ENCODE measurements around the gene MMP28.
"Not testable (repeated sequence)": the region's sequence is repeated elsewhere in the genome, so short reads cannot be mapped to it uniquely, and the experiment has no call there.

Gene MMP28

GRCh38 chr17:35765756-35766488 lies 29.5 kb downstream of the MMP28 start:
- DNase-seq (ENCODE audit: low read depth in 2 of 2): no peak

- no peak for DNase-seq (ENCODE audit: low read depth in 2 of 2)
Observed at GRCh38 chr17:35765086-35765710, 30.2 kb downstream of the MMP28 start.

DNA sequence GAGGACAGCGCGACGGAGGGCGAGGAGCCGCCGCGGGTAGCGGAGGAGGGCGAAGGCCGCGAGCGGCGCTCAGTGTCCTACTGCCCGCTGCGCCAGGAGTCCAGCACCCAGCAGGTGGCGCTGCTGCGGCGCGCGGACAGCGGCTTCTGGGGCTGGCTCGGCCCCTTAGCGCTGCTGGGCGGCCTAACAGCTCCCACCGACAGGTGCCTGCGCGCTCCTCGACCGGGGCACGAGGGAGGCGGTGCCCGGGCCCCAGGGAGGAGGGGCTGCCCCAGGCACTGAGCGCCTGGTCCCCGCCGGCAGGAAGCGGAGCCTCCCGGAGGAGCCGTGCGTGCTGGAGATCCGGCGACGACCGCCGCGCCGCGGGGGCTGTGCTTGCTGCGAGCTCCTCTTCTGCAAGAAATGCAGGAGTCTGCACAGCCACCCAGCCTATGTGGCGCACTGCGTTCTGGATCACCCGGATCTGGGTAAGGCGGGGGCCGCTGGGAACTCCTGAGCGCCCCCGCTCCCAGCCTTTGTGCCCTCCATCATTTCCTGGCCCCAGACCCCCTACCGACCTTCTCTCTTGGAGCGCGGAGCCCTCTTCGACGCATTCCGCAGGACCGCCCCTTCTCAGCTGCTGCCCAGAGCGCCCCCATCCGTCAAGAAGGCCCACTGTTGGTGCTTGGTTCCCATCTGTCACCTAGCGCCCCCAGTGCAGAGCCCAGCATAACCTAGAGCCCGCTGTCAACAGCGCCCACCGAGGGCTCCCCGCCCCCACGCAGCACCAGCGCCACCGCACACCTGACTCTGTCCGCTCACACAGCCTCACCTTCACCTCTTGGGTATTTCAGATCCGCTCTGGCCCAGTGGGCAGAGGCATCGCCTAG lies 31.1 kb downstream of the MMP28 start:
- DNase-seq (ENCODE audit: low read depth in 2 of 2): peak; percentile 67 to 71

DNA sequence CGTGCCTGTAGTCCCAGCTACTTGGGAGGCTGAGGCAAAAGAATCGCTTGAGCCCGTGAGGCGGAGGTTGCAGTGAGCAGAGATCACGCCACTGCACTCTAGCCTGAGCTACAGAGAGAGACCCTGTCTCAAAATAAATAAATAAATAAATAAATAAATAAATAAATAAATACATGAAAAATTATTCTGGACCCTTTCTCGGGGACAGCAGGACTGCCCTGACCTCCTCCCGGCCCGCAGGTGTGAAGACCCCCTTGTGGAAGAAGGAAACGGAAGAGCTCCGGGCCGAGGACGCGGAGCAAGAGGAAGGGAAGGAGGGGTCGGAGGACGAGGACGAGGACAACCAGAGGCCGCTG lies 31.7 kb downstream of the MMP28 start:
- no peak for DNase-seq (ENCODE audit: low read depth in 2 of 2)

GRCh38 chr17:35761601-35762000 lies 33.8 kb downstream of the MMP28 start:
- no peak for DNase-seq (ENCODE audit: low read depth in 2 of 2)

- DNase-seq (ENCODE audit: low read depth in 2 of 2): no peak
Observed at GRCh38 chr17:35760587-35760986, 34.9 kb downstream of the MMP28 start, which contains the start of gene C17orf50. TSS of gene C17orf50 (plus strand) at chr17:35760887. CDS start at chr17:35760942, 55 bp downstream.

DNA sequence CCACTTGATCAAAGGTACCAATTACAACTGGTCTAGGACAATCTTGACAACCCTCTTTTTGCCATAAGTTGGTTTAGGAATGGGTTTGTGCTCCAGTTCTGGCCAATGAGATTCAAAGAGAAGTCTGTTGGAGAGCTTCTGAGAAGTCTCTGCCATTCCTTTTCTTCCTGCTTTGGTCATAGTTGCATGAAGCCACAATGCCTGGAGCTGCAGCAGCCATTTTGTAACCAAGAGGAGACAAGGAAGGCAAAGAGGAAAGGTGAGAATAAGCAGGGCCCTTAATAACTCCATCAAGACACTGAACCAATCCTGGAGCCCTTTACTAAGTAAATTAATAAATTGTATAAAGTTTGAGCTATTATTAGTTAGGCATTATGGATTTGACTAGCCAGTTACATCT lies 38.2 kb downstream of the MMP28 start:
- DNase-seq (ENCODE audit: low read depth in 2 of 2): no peak

DNA sequence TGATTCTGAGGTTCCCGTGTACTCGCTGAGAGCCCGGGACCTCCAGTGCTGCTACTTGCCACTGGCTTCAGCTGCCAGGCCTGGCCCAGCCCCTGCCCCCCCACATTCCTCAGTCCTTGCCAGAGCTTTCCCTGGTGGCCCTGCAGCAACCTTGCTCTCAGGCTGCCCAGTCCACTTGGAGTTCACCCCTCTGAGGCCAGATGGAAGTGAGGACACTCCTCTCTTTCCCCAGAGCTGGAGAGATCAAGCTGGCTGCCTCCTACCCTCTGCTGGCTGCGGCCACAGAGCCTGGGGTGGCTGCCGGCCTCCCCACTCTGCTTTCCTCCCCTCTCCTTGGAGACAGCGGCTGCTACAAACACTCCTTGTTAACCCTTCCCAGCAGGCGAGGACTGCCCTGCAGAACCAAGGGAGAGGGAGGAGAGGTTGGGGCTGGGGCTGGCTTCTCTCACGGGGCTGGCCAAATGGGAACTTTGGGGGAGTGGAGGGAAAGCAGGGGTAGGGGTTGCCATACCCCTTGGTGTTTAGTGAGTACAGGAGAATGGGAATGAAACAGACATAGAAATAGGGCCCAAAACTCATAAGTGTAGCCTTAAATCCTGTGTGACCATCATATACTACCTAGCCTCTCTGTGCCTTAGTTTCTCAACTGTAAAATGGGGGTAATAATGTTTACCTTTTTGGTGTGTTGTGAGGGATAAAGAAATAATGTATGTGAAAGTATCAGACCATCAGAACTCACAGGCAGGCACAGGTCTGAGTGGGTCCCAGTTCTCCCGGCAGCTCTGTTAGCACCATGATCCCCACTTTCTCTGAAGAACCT lies 42.3 kb downstream of the MMP28 start, which contains the start of gene GAS2L2:
TSS of gene GAS2L2 (minus strand) at position 295 of the 820 bp plus-strand sequence. CDS start 389 bp downstream, outside the sequence.
- DNase-seq (ENCODE audit: low read depth in 2 of 2): no peak

DNA sequence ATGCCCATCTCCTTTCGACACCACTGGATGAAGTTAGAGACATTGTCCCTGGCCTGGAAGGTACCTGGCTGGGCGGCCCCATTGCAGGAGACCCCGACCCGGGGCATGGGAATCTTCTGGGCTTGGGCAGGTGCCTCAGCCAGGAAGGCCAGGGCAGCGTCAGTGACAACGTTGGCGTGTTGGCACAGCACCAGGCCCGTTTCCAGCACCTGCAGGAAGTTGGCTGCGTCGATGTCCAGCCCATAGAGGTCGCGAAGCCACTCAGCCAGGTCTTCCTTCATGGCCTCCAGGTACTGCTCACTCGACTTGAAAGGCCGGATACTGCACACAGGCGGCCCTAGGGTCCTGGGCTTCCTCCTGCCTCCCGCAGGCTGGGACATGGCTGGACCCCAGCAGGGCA lies 43.0 kb downstream of the MMP28 start:
- no peak for DNase-seq (ENCODE audit: low read depth in 2 of 2)

GRCh38 chr17:35751541-35751940 lies 43.9 kb downstream of the MMP28 start:
- not testable (repeated sequence) for DNase-seq (ENCODE audit: low read depth in 2 of 2)

- no peak for DNase-seq (ENCODE audit: low read depth in 2 of 2)
Observed at GRCh38 chr17:35750526-35751395, 44.7 kb downstream of the MMP28 start.

- DNase-seq (ENCODE audit: low read depth in 2 of 2): no peak
Observed at GRCh38 chr17:35749560-35750412, 45.7 kb downstream of the MMP28 start.

DNA sequence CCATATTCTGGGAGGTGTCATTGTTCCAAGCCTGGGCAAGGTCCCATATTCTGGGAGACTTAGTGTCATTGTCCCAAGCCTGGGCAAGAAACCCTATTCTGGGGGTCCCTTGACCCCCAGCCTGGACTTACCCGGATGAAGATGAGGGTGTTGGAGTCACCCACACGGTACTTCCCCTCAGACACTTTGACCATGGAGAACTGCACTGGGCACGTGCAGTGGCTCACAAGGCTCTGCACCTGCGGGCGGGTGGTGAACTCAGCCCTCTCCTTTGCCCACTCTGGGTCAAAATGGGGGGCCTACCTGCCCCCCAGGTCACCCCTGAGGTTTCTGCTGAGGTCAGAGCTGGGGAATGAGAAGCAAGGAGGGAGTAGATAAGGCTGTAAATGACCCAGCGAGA lies 46.5 kb downstream of the MMP28 start:
- no peak for DNase-seq (ENCODE audit: low read depth in 2 of 2)

DNA sequence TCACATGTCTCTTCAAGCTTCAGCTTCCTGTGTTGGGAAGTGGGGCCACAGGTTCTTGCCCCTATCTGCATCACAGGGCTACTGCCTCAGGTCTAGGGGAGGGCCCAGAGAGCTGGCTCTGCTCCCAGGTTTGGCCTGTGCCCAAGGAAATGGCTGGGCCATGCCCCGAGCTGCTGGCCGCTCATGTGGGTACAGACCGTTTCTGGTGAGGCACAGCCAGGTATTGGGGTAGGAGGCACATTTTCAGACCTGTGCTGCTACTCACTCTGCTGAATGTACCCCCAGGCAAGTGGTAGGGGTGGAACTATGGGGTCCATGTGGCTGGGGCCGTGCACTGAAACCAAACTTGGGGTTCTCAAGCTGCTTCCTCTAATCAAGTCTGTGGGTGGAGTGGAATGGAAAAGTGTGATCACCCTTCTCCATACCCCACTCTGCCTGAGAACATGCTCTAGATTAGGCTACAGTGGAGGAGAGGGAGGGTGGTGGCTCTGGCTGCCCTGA lies 47.0 kb downstream of the MMP28 start:
- DNase-seq (ENCODE audit: low read depth in 2 of 2): no peak

DNA sequence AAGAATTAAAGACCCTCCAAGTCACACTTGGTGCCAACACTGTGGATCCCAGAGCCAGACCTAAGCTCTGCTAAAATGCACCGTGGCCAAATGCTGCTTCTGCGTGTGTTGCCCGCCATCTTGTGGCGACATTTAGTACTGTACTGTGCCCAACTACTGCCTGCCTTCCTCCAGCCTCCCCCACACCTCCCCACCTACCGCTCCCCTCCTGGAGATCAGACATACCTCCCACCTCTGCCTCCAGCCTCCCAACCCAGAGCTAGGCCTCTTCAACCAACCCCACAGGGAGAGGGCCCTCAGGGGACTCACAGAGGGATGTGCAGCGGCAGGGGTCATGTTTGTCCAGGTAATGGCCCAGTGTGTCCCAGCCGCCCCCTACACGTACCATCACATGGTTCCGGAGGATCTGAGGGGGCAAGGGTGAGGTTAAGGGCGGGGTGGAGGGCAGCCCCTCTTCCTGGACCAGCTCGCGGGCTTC lies 47.9 kb downstream of the MMP28 start:
- peak; percentile 58 to 62 for DNase-seq (ENCODE audit: low read depth in 2 of 2)

DNA sequence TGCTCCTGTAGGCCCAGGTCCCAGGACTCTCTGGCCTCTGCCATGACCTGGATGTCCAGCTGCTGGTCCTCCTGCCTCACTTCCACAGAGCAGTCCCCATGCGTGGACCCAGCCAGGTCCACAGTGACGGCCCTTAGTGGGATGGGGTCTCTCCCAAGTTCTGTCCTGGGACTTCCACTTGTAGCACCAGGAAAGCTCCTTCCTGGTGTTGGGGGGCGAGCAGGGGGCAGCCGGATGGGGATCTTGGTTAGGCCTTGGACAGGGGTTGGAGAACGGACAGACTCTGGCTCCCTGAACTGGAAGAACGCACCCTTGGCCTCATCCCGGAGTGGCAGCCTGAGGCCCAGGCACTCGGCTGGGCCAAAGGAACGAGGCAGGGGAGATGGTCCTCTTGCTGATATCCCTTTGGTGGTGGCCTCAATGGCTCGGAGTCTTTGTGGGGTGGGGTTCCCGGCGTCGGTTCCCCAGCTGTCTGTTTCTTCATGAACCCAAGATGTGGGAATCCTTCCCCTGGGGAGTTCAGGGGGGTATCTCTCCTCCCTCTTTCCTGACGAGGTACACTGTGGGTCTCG lies 49.6 kb downstream of the MMP28 start:
- DNase-seq (ENCODE audit: low read depth in 2 of 2): no peak

GRCh38 chr17:35745246-35745645 lies 50.2 kb downstream of the MMP28 start:
- DNase-seq (ENCODE audit: low read depth in 2 of 2): no peak

- DNase-seq (ENCODE audit: low read depth in 2 of 2): no peak
Observed at GRCh38 chr17:35744830-35745229, 50.6 kb downstream of the MMP28 start.
